ENCODE data around the gene MRTFA. TPM values are rescaled to one million over a fixed set of nuclear protein-coding genes. Genes with fewer than 3 reads are reported as not detected.

Gene MRTFA
- polyA plus RNA-seq, 2 of the 4 experiments (the other 2 are of a cell fraction) = 6.8 to 48.3 TPM

DNA sequence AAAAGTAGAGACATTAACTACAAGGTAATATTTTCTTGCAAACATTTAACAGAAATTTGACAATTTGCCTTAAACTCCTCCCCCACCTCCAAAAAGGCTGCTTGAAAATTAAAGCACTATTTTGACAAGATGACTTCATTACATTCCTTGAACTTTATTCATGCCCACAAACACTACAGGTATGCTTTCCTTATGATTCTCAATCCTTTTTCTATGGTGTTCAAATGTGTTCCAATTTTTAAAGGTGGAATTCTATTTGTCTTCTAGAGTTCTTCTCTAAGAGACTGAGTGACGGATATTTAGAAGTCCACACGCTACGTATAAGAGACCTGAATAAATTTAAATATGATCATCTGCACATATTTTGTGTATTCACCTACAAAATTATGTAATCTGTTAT lies 69.4 kb downstream of the MRTFA start:
- CTCF ChIA-PET = no interaction called here
- Histone ChIP-seq H3K4me1 (peaks cover 20% of the 10 kb centered on the region), H3K4me3 (no peak overlapping the region), H3K27ac (no peak overlapping the region), H3K9me3 (0 out of 3 replicates have a peak, but pooled peaks cover 10% of the 10 kb centered on the region), H3K4me2 (0 out of 3 replicates have a peak overlapping the region, but pooled peaks have one; percentile 3)
- ATAC-seq = no peak
- POLR2A ChIA-PET = no interaction called here
- no peak for TF ChIP-seq HOXB13 (CRISPR knock-in tag; IDR thresholded peaks at IDR 0.05; ENCODE audit: low read depth)
- TF ChIP-seq, protein P1, sequence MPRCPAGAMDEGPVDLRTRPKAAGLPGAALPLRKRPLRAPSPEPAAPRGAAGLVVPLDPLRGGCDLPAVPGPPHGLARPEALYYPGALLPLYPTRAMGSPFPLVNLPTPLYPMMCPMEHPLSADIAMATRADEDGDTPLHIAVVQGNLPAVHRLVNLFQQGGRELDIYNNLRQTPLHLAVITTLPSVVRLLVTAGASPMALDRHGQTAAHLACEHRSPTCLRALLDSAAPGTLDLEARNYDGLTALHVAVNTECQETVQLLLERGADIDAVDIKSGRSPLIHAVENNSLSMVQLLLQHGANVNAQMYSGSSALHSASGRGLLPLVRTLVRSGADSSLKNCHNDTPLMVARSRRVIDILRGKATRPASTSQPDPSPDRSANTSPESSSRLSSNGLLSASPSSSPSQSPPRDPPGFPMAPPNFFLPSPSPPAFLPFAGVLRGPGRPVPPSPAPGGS (IDR thresholded peaks at IDR 0.05) = no peak
- TF ChIP-seq, protein P2, sequence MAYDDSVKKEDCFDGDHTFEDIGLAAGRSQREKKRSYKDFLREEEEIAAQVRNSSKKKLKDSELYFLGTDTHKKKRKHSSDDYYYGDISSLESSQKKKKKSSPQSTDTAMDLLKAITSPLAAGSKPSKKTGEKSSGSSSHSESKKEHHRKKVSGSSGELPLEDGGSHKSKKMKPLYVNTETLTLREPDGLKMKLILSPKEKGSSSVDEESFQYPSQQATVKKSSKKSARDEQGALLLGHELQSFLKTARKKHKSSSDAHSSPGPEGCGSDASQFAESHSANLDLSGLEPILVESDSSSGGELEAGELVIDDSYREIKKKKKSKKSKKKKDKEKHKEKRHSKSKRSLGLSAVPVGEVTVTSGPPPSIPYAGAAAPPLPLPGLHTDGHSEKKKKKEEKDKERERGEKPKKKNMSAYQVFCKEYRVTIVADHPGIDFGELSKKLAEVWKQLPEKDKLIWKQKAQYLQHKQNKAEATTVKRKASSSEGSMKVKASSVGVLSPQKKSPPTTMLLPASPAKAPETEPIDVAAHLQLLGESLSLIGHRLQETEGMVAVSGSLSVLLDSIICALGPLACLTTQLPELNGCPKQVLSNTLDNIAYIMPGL (CRISPR knock-in tag; IDR thresholded peaks at IDR 0.05; ENCODE audit: borderline replicate concordance) = no peak
- TF ChIP-seq TFCP2L1 (CRISPR knock-in tag; IDR thresholded peaks at IDR 0.05) = no peak
- TF ChIP-seq JUN (IDR thresholded peaks at IDR 0.05) = no peak
- TF ChIP-seq RARB (CRISPR knock-in tag; IDR thresholded peaks at IDR 0.05) = no peak
- TF ChIP-seq RNF2 (IDR thresholded peaks at IDR 0.05; ENCODE audit: borderline replicate concordance, low read depth) = no peak
- TF ChIP-seq CHD4 (IDR thresholded peaks at IDR 0.05; ENCODE audit: borderline replicate concordance) = no peak
- TF ChIP-seq ZC3H11A (IDR thresholded peaks at IDR 0.05) = no peak
- TF ChIP-seq EHMT2 (IDR thresholded peaks at IDR 0.05; ENCODE audit: low read depth) = no peak
- 98% methylated on average over 3 of the region's 3 CpGs for WGBS (ENCODE audit: missing lambda C conversion rate)
- no peak for DNase-seq (ENCODE audit: low read depth in 1 of 2, low spot score in 1 of 2)
- FAIRE-seq = no peak

DNA sequence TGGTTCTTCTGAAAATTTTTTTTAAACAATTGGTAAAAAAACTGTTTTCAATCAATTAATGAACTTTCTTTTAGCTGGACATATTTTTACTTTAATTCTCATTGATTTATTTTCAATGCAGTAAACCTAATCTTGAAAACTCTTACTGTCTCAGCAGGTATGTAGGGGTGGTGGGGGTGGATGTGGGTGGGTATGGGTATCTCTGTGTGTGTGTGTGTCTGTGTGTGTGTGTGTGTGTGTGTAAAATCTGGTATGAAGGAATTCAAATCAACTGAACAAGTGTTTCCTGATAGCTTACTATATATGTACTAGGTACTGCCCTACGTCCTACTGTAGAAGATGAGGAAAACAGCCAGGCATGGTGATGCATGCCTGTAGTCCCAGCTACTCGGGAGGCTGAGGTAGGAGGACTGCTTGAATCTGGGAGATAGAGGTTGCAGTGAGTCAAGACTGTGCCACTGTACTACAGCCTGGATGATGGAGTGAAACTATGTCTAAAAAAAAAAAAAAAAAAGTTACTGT lies 75.5 kb downstream of the MRTFA start:
- 79% methylated on average over 2 of the region's 2 CpGs for WGBS (ENCODE audit: missing lambda C conversion rate)
- TF ChIP-seq, protein P3, sequence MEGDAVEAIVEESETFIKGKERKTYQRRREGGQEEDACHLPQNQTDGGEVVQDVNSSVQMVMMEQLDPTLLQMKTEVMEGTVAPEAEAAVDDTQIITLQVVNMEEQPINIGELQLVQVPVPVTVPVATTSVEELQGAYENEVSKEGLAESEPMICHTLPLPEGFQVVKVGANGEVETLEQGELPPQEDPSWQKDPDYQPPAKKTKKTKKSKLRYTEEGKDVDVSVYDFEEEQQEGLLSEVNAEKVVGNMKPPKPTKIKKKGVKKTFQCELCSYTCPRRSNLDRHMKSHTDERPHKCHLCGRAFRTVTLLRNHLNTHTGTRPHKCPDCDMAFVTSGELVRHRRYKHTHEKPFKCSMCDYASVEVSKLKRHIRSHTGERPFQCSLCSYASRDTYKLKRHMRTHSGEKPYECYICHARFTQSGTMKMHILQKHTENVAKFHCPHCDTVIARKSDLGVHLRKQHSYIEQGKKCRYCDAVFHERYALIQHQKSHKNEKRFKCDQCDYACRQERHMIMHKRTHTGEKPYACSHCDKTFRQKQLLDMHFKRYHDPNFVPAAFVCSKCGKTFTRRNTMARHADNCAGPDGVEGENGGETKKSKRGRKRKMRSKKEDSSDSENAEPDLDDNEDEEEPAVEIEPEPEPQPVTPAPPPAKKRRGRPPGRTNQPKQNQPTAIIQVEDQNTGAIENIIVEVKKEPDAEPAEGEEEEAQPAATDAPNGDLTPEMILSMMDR (IDR thresholded peaks at IDR 0.05) = no peak
- TF ChIP-seq EHF (CRISPR knock-in tag; IDR thresholded peaks at IDR 0.05) (no peak), NFE2L2 (conservative IDR thresholded peaks at IDR 0.05; ENCODE audit: low read length) (no peak), HOXB5 (CRISPR knock-in tag; IDR thresholded peaks at IDR 0.05) (no peak), RARB (CRISPR knock-in tag; IDR thresholded peaks at IDR 0.05) (no peak), JUNB (IDR thresholded peaks at IDR 0.05) (no peak), HDAC2 (IDR thresholded peaks at IDR 0.05) (no peak), FOXS1 (CRISPR knock-in tag; IDR thresholded peaks at IDR 0.05) (no peak), BHLHE40 (IDR thresholded peaks at IDR 0.05; ENCODE audit: low read depth, low read length) (no peak), CEBPB (IDR thresholded peaks at IDR 0.05) (no peak), CHD4 (IDR thresholded peaks at IDR 0.05; ENCODE audit: borderline replicate concordance) (no peak), NPAS2 (CRISPR knock-in tag; IDR thresholded peaks at IDR 0.05; ENCODE audit: borderline replicate concordance) (no peak), FOSL2 (IDR thresholded peaks at IDR 0.05) (no peak), FOSL2 (CRISPR knock-in tag; IDR thresholded peaks at IDR 0.05) (no peak), POLR2A (IDR thresholded peaks at IDR 0.05; ENCODE audit: low read length) (no peak), EHMT2 (IDR thresholded peaks at IDR 0.05; ENCODE audit: low read depth) (no peak), JUN (IDR thresholded peaks at IDR 0.05) (no peak)
- TF ChIP-seq, protein P4, sequence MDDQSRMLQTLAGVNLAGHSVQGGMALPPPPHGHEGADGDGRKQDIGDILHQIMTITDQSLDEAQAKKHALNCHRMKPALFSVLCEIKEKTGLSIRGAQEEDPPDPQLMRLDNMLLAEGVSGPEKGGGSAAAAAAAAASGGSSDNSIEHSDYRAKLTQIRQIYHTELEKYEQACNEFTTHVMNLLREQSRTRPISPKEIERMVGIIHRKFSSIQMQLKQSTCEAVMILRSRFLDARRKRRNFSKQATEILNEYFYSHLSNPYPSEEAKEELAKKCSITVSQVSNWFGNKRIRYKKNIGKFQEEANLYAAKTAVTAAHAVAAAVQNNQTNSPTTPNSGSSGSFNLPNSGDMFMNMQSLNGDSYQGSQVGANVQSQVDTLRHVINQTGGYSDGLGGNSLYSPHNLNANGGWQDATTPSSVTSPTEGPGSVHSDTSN (IDR thresholded peaks at IDR 0.05) = no peak
- TF ChIP-seq, protein P5, sequence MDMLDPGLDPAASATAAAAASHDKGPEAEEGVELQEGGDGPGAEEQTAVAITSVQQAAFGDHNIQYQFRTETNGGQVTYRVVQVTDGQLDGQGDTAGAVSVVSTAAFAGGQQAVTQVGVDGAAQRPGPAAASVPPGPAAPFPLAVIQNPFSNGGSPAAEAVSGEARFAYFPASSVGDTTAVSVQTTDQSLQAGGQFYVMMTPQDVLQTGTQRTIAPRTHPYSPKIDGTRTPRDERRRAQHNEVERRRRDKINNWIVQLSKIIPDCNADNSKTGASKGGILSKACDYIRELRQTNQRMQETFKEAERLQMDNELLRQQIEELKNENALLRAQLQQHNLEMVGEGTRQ (IDR thresholded peaks at IDR 0.05) = no peak
- TF ChIP-seq, protein P6, sequence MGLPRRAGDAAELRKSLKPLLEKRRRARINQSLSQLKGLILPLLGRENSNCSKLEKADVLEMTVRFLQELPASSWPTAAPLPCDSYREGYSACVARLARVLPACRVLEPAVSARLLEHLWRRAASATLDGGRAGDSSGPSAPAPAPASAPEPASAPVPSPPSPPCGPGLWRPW (IDR thresholded peaks at IDR 0.05) = no peak
- Histone ChIP-seq H3K4me2 (peak overlapping the region; percentile 25; the same call in 1 of the 3 replicates), H3K4me3 (no peak overlapping the region), H3K9me3 (no peaks in the 10 kb centered on the region), H3K4me1 (peaks cover 12% of the 10 kb centered on the region), H3K27ac (no peak overlapping the region)
- CTCF ChIA-PET = no interaction called here
- ATAC-seq = no peak
- POLR2A ChIA-PET = no interaction called here
- FAIRE-seq = no peak
- no peak for DNase-seq (ENCODE audit: low read depth in 1 of 2, low spot score in 1 of 2)

Data from A549 (cell line).